NCI-H1694 (cell line): ENCODE results near the gene STPG3.
A peak's percentile ranks its signal among the peaks of the same experiment; 100 is the strongest.
"Not testable (repeated sequence)": the region's sequence is repeated elsewhere in the genome, so short reads cannot be mapped to it uniquely, and the experiment has no call there.

Experiments
- DNase-seq: peaks from one replicate; lab custom pipeline; 2025; lab: John Stamatoyannopoulos, UW

STPG3 gene

DNA sequence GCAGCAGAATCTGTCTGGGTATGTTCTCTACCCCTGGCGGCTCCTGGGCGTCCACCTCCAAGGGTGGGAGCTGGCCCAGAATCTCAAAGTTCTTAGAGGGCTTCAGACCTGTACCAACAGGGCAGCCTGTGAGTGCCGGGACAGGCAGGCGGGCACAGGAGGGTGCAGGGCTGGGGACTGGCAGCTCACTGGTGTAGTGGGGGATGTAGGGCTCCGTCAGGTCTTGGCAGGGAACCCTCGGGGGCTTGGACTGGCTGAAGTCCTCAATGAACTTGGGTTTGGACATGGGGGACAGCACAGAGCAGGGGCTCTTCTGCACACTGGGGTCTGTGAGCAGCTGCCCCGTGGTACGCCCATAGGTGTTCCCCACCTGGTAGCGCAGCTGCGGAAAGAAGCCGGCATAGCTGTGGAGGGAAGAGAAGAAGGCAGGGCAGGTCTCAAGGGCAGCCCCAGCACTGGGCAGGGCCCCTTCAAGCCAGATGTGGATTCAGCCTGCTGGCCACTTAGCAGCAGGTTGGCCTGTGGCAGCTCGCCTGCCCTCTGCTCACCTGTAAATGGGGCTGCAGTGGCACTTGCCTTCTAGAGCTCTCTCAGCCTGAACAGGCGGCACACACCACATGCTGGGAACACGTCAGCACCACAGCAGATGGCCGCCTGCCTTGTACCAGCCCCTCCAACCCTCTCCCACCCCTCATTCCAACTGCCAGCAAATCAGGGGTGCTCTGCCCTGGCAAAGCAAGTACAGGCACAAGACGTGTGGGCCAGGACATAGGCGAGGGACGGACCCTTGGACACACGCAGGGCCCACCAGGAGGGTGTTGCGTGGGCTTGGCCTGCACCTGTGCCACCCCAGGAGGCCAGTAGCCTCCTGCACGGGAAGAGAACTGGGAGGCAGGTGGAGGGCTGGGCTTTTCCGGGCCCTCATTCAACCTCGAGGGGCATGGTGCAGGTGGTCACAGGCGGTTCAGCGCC lies 5.3 kb upstream of the STPG3 start:
- DNase-seq, result peak; percentile 46

DNA sequence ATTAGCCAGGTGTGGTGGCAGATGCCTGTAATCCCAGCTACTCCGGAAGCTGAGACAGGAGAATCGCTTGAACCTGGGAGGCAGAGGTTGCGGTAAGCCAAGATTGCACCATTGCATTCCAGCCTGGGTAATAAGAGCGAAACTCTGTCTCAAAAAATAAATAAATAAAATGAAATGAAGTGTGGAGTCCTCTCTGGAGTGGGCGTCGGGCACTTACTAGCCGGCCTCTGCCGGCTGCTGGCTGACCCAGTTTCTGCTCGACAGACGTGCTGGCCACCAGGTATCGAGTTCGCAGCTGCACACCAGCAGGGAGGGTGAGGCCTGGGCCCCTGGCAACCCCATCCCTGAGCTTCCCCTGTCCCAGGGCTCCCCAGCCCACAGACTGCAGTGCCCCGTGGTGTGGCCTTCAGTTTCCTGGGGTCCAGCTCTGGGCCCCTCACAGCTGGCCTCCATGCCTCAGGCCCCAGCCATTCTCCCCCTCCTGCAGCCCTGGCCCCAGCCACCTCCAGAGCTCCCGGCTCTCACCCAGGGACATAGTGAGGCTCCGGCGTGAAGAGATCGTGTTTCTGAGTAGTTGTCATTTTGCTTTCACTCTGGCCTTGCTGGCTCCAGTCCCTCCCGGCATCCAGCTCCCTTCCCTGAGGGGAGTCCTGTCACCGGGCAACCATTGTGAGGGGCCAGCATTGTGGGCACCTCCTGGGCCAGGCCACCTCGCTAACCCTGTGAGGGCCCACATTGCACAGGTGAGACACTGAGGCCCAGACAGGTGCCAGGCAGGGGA lies 3.8 kb upstream of the STPG3 start:
- no peak for DNase-seq

DNA sequence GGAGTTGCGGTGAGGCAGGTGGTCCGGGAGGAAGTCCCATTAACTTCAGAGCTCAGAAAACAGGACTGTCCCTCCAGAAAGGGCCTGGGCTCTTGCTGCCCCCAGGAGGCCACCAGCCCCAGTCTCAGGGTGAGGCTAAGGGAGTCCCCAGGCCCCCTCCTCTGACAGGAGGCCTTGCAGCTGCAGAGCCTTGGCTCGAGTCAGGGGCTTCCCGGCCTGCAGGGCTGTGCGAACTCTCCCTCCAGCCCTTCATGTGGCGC lies 3.2 kb upstream of the STPG3 start:
- DNase-seq, result no peak

GRCh38 chr9:137250329-137251193 lies 525 bp upstream of the STPG3 start:
- DNase-seq, result no peak

GRCh38 chr9:137251490-137252268 lies 593 bp downstream of the STPG3 start:
- no peak for DNase-seq

DNA sequence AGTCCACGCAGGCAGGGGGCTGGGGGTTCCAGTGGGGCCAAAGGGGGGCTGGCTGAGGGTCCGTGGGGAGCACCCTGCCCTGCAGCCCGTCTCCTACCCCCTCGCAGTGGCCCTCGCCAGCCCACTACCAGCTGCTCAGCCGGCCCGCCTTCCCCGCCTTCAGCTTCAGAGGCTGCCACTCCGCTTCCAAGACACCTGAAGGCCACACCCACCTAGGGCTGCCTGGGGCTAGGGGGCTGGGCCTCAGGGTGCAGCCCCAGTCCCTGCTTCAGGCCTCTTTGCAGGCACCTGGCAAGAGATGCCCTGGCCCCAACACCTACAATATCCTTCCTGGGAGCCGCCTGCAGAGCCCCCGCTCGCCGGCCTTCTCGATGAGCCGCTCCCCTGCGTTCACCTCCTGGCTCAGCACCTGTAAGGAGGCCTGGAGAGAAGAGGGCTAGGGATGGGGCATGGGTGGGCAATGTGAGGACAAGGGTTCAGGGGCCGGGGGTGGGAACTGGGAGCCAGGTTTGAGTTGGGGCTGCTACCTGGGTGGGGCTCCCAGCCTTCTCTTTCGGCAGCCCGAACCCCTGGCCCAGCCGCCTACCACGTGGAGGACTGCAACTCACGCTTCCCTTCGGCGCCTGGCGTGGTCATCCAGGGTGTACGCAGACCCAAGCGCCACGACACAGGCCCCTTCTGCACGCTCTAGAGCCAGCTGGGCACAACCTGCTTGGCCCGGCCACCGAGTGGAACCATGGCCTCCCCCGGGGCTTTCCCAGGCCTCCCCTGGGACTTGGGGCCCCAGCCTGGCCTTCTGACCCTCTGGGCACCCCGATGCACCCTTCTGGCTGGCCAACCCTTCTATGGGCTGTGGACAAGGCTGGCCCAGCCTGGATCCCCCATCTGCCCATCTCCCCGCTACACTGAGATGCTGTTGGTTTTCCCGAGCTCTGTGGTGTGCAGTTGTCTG lies 1.7 kb downstream of the STPG3 start:
- DNase-seq, result no peak

DNA sequence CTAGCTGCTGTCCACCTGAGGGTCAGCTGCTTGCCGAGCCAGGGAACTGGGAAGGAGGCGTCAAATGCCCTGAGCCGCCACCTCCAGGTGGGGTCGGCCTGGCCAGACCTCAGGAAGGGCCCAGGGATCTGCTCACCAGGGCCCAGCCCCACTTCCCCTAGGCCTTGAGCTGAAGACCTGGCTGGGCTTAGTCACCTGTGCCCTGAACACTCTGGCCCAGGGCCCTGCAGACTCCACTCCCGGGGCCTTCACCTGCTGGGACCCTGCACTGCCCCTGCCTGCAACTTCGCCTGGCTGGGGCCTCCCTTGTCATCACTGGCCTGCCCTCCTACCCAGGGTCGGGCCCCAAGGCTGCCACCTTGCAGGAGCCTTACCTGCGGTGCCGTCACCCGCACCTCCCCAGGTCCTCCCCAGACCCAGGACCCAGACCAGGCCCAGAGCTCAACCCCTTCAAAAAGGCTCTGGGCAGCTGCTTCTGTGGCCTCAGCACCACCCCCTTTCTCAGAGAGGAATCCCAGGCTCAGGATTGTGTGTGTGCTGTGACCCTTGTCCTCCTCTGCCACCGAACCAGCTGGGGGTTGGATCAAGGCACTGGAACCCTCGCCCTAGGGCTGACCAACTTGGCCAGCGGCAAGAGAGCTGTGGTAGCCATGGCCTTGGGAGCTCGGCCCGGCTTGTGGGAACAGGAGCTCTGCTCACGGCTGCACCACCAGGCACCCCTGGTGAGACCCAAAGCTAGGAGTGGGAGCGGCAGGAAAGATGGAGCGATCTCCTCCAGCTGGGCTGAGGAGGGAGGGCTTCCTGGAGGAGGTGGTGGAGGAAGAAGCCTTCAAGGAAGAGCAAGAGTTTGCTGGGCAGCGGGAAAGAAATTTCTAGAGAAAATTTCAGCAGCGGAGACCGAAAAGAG lies 2.9 kb downstream of the STPG3 start:
- no peak for DNase-seq

GRCh38 chr9:137254624-137255447 lies 3.8 kb downstream of the STPG3 start, which contains the start of gene NELFB:
NELFB (plus strand) TSS chr9:137255327.
- no peak for DNase-seq

DNA sequence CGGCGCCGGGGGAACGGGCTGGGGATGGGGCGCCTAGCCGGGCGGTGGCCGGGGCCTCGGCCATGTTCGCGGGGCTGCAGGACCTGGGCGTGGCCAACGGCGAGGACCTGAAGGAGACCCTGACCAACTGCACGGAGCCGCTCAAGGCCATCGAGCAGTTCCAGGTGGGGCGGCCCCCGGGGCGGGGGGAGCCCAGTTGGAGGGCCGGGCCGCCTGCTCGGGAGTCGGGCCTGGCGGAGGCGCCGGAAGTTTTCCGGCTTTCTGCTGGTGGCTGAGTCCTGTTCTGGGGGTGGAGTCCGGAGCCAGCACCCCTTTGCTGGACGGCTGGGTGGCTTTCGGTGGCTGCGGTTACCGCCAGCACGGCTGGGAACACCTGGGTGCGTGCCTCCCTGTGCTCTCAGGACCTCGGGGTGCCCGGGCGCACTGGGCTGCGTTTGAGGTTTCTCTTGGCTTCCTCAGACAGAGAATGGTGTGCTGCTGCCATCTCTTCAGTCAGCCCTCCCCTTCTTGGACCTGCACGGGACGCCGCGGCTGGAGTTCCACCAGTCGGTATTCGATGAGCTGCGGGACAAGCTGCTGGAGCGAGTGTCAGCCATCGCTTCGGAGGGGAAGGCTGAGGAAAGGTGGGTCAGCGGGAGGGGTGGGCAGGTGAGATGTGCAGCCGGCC lies 4.5 kb downstream of the STPG3 start:
- no peak for DNase-seq

DNA sequence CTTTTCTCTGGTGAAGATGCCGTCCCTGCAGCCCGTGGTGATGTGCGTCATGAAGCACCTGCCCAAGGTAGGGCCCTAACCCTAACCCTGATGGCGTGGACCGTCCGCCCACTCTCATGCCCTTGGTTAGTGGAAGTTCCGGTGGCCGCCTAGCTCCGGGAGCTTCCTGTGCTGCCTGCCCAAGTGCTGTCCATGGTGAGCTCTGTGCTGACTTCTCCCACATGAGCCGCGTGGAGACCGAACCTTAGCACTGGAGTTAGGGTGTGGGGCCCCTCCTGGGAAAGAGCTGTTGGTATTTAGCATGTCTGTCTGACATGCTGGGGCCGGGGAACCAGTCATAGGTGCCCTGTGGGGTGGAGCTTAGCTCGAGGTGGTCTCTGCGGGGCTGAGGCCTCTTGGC lies 5.3 kb downstream of the STPG3 start:
- no peak for DNase-seq

- DNase-seq, result no peak
Measured at GRCh38 chr9:137256856-137257255, 5.8 kb downstream of the STPG3 start.

DNA sequence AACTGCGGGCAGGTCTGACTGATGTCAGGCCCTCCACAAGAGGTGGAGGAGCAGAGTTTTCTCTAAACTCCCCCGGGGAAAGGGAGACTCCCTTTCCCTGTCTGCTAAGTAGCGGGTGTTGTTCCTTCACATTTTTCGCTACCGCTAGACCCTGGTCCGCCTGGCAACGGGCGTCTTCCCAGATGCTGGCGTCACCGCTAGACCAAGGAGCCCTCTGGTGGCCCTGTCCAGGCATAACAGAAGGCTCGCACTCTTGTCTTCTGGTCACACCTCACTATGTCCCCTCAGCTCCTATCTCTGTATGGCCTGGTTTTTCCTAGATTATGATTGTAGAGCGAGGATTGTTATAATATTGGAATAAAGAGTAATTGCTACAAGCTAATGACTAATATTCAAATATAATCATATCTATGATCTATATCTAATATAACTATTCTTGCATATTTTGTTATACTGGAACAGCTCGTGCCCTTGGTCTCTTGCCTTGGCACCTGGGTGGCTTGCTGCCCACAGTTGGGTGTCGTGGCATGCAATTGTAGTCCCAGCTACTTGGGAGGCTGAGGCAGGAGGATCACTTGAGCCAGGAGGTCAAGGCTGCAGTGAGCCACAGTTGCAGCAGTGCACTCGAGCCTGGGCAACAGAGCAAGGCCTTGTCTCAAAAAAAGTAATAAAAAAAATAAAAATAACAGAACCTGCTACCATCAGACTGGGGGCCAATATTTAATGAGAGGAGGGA lies 11.3 kb downstream of the STPG3 start:
- not testable (repeated sequence) for DNase-seq

- DNase-seq, result no peak
Measured at GRCh38 chr9:137262909-137263285, 11.8 kb downstream of the STPG3 start.

DNA sequence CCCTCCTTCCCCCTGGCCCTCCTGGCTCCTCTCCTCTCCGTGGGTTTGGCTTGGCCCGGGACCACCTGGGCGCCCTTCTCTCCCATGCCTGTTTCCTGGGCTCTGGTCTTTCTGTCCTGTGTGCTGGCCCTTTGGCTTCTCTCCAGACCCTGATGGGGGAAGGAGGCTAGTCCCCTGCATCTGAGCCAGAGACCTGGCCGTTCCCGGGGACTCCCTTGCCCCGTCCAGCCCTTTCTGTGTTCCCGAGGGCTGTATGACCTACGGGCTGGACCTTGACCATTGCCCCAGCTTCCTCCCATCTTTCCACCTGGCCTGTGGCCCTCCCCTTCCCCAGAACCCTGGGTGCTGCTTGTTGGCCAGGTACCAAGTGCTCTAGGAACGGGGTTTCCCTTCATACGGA lies 12.4 kb downstream of the STPG3 start:
- DNase-seq, result no peak

- DNase-seq, result no peak
Measured at GRCh38 chr9:137264067-137264466, 13.0 kb downstream of the STPG3 start.

DNA sequence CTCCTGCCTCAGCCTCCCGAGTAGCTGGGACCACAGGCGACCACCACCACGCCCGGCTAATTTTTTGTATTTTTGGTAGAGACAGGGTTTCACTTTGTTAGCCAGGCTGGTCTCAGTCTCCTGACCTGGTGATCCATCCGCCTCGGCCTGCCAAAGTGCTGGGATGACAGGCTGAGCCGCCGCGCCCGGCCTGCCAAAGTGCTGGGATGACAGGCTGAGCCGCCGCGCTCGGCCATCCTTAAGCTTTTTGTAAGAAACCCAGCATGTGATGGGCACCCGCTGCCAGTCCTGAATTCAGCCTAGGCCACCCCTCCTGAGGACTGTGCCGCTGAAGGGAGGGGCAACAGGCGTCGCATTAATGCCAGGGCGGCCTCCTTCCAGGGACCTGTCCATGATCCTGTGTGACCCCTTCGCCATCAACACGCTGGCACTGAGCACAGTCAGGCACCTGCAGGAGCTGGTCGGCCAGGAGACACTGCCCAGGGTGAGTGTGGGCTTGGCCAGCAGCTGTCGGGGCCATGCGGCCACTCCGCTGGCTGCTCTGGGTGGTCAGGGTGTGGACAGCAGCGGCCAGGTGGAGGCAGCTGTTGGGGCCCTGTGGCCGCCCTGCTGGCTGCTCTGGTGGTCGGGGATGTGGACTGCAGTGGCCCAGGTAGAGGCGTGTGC lies 14.5 kb downstream of the STPG3 start:
- no peak for DNase-seq

- no peak for DNase-seq
Measured at GRCh38 chr9:137266162-137266527, 15.1 kb downstream of the STPG3 start.
